ENCODE data around the gene RAB40B. TPM values are rescaled to one million over a fixed set of nuclear protein-coding genes. Genes with fewer than 3 reads are reported as not detected.

The RAB40B gene
- total RNA-seq, 1 experiment from 2014 or later = 22.4 TPM

GRCh38 chr17:82665891-82666290 lies 32.6 kb downstream of the RAB40B start:
- Histone ChIP-seq H4K20me1 (ENCODE audit: low read length) (no peaks in the 10 kb centered on the region), H3K9me3 (ENCODE audit: low read length) (no peaks in the 10 kb centered on the region), H3K4me3 (ENCODE audit: low read length) (no peak overlapping the region), H3K4me2 (ENCODE audit: low read length) (no peak overlapping the region), H3F3A (ENCODE audit: low read length, unreplicated experiment) (no peaks in the 10 kb centered on the region), H3K27me3 (ENCODE audit: low read length) (no peaks in the 10 kb centered on the region), H3K79me2 (ENCODE audit: low read length) (no peaks in the 10 kb centered on the region), H3K27ac (ENCODE audit: low read length) (no peak overlapping the region), H3K9me2 (replicated peaks; ENCODE audit: low read length) (no peaks in the 10 kb centered on the region), H3K4me1 (ENCODE audit: insufficient read depth, low read length) (no peaks in the 10 kb centered on the region), H3K9ac (ENCODE audit: low read length) (no peak overlapping the region), H3K36me3 (ENCODE audit: low read depth, low read length) (no peaks in the 10 kb centered on the region), H2AFZ (ENCODE audit: low read length) (no peak overlapping the region)
- CTCF ChIA-PET = no interaction called here
- no peak for TF ChIP-seq EZH2phosphoT487 (IDR thresholded peaks at IDR 0.05; ENCODE audit: borderline replicate concordance, low read length)
- TF ChIP-seq CTCF (conservative IDR thresholded peaks at IDR 0.05; ENCODE audit: low read depth, low read length) = no peak
- no peak for TF ChIP-seq EZH2 (IDR thresholded peaks at IDR 0.05; ENCODE audit: low read length, unreplicated experiment)
- no TSS peak for BruUV-seq (replicated peaks)
- ATAC-seq (no peak), DNase-seq (no peak)
- intact Hi-C loops (cut with micrococcal nuclease) = no loop called here
- POLR2A ChIA-PET (ENCODE audit: unreplicated experiment) = no interaction called here

GRCh38 chr17:82665217-82665616 lies 33.3 kb downstream of the RAB40B start:
- no peaks in the 10 kb centered on the region for H3K9me2 ChIP-seq (replicated peaks; ENCODE audit: low read length)
- no peak overlapping the region for H3K9ac ChIP-seq (ENCODE audit: low read length)
- no peak overlapping the region for H3K4me2 ChIP-seq (ENCODE audit: low read length)
- no peaks in the 10 kb centered on the region for H3K79me2 ChIP-seq (ENCODE audit: low read length)
- intact Hi-C loops (cut with micrococcal nuclease) = no loop called here
- no peaks in the 10 kb centered on the region for H3K36me3 ChIP-seq (ENCODE audit: low read depth, low read length)
- no peak overlapping the region for H3K27ac ChIP-seq (ENCODE audit: low read length)
- H3K4me1 ChIP-seq (ENCODE audit: insufficient read depth, low read length) = no peaks in the 10 kb centered on the region
- H2AFZ ChIP-seq (ENCODE audit: low read length) = no peak overlapping the region
- no peaks in the 10 kb centered on the region for H4K20me1 ChIP-seq (ENCODE audit: low read length)
- DNase-seq (no peak), ATAC-seq (no peak)
- ChIA-PET POLR2A (ENCODE audit: unreplicated experiment) (no interaction called here), CTCF (no interaction called here)
- H3K4me3 ChIP-seq (ENCODE audit: low read length) = no peak overlapping the region
- H3K27me3 ChIP-seq (ENCODE audit: low read length) = no peaks in the 10 kb centered on the region
- no peak for TF ChIP-seq EZH2 (IDR thresholded peaks at IDR 0.05; ENCODE audit: low read length, unreplicated experiment)
- TF ChIP-seq CTCF (conservative IDR thresholded peaks at IDR 0.05; ENCODE audit: low read depth, low read length) = no peak
- TF ChIP-seq EZH2phosphoT487 (IDR thresholded peaks at IDR 0.05; ENCODE audit: borderline replicate concordance, low read length) = no peak
- no peaks in the 10 kb centered on the region for H3K9me3 ChIP-seq (ENCODE audit: low read length)
- BruUV-seq (replicated peaks) = no TSS peak
- no peaks in the 10 kb centered on the region for H3F3A ChIP-seq (ENCODE audit: low read length, unreplicated experiment)

- DNase-seq = no peak
- H2AFZ ChIP-seq (ENCODE audit: low read length) = no peak overlapping the region
- H3K36me3 ChIP-seq (ENCODE audit: low read depth, low read length) = no peaks in the 10 kb centered on the region
- CTCF ChIA-PET = no interaction called here
- H3K4me1 ChIP-seq (ENCODE audit: insufficient read depth, low read length) = no peaks in the 10 kb centered on the region
- TF ChIP-seq EZH2 (IDR thresholded peaks at IDR 0.05; ENCODE audit: low read length, unreplicated experiment) (no peak), EZH2phosphoT487 (IDR thresholded peaks at IDR 0.05; ENCODE audit: borderline replicate concordance, low read length) (no peak), CTCF (conservative IDR thresholded peaks at IDR 0.05; ENCODE audit: low read depth, low read length) (no peak)
- H3K27ac ChIP-seq (ENCODE audit: low read length) = no peak overlapping the region
- H3K4me2 ChIP-seq (ENCODE audit: low read length) = no peak overlapping the region
- intact Hi-C loops (cut with micrococcal nuclease) = no loop called here
- POLR2A ChIA-PET (ENCODE audit: unreplicated experiment) = no interaction called here
- no peaks in the 10 kb centered on the region for H3F3A ChIP-seq (ENCODE audit: low read length, unreplicated experiment)
- no peaks in the 10 kb centered on the region for H3K9me2 ChIP-seq (replicated peaks; ENCODE audit: low read length)
- H4K20me1 ChIP-seq (ENCODE audit: low read length) = no peaks in the 10 kb centered on the region
- no peak overlapping the region for H3K9ac ChIP-seq (ENCODE audit: low read length)
- BruUV-seq (replicated peaks) = no TSS peak
- H3K4me3 ChIP-seq (ENCODE audit: low read length) = no peak overlapping the region
- H3K79me2 ChIP-seq (ENCODE audit: low read length) = no peaks in the 10 kb centered on the region
- no peak for ATAC-seq
- no peaks in the 10 kb centered on the region for H3K27me3 ChIP-seq (ENCODE audit: low read length)
- H3K9me3 ChIP-seq (ENCODE audit: low read length) = no peaks in the 10 kb centered on the region
Observed at GRCh38 chr17:82664701-82665182, 33.8 kb downstream of the RAB40B start.
